Right renal pelvis (tissue), 4 donors: ENCODE data around the gene SYNPR. TPM values are rescaled to one million over a fixed set of nuclear protein-coding genes. Genes with fewer than 3 reads are reported as not detected.

Experiments
- DNase-seq, 4 donors: peaks; one replicate each; pipeline ENCODE4 v3.0.0-alpha.2; 2013; ENCODE audit warnings: low read depth in 4 of 4, low spot score in 3 of 4, missing footprints in 1 of 4
- polyA plus RNA-seq, 4 donors: library from polyadenylated mRNA; unstranded; fragments of 120-200 nt; gene quantifications; one replicate each; pipeline ENCODE4 v1.2.1, GENCODE V29; 2013; ENCODE audit not compliant: insufficient read length in 4 of 4

The SYNPR gene
- polyA plus RNA-seq, 4 donors, result 0.10 to 0.12 TPM; not detected in 2

DNA sequence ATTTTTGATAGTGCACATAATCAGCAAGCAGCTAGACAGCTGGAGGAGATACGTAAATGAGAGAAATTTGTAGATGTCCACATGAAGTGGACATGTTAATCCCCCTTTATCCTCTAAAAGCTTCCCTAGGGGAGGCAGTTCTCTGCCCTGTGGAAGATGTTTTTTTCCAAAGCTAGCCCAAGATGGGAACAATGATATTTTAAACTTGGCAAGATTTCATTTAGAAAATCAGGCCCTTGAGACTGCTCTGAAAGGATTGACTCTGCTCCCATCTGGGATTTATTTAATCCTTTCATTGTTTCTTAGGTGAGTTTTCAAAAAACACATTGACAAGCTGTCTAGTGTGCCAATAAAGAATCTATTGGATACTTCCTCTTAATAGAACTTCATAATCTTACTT, 92.0 kb downstream of the SYNPR start:
- DNase-seq, result no peak

GRCh38 chr3:63383040-63383439, 104.9 kb downstream of the SYNPR start:
- no peak for DNase-seq

GRCh38 chr3:63384382-63384781, 106.3 kb downstream of the SYNPR start:
- no peak for DNase-seq

- no peak for DNase-seq
These were observed 107.5 kb downstream of the SYNPR start for GRCh38 chr3:63385629-63386028.

- no peak for DNase-seq
These were observed 108.5 kb downstream of the SYNPR start for GRCh38 chr3:63386568-63386967.

DNA sequence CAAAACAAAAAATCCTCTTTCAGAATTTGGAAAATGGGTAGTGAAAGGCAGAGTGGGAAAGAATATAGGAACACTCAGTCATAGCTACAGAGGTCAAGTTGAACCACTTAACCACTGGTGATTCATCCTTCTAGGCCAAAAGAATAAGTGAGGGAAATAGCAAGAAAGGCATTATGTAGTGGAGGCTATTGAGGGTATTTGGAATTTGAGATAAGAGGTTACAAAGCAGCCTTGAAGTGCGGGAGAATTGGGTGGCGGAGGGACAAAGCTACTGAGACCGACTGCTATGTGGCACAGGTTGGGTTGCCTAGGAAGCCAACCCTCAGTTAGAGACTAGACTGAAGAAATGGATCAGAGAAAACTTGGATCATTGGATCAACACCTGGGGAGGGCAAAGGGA, 109.5 kb downstream of the SYNPR start:
- DNase-seq, result no peak

DNA sequence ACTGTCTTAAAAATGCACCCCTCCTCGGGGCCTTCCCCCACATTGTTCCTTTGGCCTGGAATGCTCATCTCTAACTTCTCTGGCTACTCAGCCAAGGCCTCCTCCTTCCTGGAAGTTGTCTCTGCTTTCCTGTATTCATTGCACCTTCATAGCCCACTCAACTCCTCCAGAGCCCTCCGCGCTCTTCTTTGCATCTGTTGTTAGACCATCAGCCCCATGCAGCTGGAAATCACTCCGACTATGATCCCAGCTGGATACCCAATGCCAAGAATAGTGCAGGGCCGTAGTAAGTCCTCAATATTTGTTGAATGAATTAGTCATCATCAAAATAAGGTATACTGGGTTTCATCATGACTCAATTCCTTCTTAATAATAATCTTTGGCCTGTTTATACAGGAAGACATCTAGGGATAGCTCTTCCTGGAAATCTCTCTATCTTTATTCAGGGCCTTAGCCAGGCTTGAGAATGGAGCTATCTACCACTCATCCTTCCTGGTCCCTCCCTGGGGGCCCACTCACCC, 112.7 kb downstream of the SYNPR start:
- DNase-seq, result no peak

DNA sequence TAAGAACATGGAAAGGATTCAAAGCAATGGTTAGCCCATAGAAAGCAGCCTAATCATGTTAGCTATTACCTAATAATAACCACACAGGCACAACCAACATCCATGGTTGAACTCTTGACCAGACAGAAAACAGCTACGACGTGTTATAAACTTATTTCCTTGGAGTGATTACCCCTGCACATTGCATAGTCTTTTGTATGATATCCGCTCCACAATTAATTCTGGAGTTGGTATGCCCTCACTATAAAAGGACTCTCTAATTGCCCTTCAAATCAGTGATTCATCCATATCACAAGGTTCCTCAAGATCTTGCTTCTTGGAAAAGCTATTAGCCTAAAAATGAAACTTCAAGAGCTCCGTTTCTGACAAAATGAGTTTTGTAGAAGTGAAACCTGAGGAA, 117.9 kb downstream of the SYNPR start:
- no peak for DNase-seq

DNA sequence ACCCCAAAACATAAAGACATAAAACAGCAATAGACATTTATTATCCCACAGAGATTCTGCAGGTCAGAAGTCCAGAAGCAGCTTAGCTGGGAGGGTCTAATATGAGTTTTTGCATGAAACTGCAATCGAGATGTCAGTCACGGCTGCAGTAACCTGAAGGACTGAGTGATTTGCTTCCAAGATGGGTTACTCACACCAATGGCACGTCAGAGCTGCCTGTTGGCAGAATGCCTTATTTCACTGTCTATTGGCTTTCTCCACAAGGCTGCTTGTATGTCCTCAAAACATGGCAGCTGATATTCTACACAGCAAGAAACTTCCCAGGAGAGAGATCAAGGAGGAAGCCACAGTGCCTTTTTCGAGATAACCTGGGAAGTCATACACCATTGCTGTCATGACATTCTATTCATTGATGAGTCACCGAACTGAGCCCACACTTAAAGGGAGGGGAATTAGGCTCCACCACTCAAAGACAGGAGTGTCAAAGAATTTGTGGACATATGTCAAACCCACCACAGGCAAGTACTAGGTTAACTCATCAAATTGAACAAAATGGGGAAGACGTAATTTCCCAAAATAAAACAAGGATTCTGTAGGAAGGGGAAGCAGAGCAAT, 122.2 kb downstream of the SYNPR start:
- DNase-seq, result no peak

DNA sequence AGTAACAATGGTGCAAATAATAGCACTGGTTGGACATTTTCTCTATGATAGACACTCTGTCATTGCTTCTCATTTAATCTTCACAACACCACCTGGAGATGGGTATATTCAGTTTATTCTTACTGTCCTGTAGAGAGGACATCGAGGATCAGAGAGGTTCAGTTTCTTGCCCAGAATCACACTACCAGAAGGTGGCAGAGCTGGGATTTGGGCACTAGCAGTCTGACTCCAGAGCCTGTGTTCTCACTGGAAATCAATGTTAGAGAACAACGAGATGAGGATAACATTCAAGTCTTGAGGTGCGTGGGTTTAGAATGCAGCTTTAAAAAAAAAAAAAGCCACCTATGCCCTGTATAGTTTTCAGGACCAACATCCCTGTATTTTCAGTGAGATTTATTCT, 127.8 kb downstream of the SYNPR start:
- no peak for DNase-seq

DNA sequence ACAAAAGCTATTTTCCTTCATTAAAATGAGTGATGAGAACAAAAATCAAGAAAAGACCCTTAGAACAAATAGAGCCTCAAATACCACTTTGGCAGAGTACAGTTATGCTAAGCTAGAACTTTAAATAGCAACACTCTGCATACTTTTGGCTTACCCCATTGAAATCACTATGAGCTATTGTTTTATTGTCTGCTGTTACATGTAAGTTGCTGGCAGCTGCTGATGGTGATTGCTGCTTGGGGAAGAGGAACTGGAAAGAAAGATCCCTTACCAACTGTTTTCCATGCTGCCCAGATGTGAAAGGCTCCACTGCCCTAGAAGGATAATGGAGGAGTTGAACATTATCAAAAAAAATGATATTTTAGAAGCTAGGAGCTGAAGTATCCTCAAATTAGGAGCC, 135.4 kb downstream of the SYNPR start:
- no peak for DNase-seq

DNA sequence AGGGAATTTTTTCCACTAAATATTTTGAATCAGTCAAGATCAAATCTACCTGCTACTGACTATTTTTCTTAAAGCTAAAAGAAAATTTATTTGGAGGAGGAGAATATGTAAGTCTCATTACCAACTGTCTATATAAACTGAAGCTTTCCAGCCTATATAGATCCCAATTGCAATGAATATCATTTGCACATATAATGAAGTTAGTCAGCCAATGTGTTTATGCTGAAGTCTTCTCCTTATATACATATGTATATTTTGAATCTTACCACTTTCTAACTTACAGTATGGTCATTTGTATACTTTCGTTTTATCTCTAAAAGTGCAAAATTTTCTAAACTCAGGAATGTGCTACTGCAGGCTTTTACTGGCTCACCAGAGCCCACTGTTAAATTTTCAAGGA, 136.5 kb downstream of the SYNPR start:
- DNase-seq, result no peak

GRCh38 chr3:63429905-63430304, 151.8 kb downstream of the SYNPR start:
- DNase-seq, result no peak

- no peak for DNase-seq
These were observed 152.8 kb downstream of the SYNPR start for GRCh38 chr3:63430875-63431274.

DNA sequence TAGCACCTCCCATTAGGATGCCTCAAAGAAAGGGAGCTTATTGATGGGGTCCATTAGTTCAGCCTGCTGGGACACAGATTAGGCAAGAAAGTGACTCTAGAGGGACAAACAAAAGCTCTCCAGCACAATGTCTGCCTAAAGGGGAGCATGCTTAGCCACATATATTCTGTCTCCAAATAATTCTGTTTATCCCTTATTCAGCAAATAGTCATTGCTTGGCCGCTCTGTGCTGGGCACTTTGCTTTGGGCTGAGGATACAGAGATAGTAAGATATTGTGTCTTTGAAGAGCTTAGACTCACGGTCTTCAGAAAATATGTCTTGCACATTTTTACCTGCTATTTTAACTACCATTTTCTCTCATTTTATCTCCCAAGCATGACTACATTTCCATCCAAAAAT, 159.8 kb downstream of the SYNPR start:
- DNase-seq, result no peak

- no peak for DNase-seq
These were observed 160.8 kb downstream of the SYNPR start for GRCh38 chr3:63438826-63439371.

GRCh38 chr3:63441262-63441661, 163.2 kb downstream of the SYNPR start:
- no peak for DNase-seq

DNA sequence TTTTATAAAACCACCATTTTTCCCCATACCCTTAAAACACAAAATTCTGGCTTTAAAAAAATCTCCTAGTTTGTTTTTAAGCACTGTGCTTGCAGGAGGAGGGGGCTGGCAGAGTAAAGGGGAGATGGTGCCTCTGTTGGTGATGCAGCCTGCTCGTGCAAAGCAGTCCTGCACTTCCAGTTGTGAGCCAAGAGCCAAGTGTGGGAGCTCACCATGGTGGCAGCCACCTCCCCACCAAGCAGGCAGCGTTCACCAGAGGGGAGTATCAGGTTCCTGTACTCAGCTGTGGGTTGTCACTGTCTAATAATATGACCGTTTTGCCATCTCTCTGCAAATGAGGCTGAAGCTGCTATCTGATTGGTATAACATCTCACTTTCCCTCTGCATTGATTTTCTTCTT, 164.8 kb downstream of the SYNPR start:
- no peak for DNase-seq

GRCh38 chr3:63450023-63450422, 171.9 kb downstream of the SYNPR start:
- DNase-seq, result no peak

DNA sequence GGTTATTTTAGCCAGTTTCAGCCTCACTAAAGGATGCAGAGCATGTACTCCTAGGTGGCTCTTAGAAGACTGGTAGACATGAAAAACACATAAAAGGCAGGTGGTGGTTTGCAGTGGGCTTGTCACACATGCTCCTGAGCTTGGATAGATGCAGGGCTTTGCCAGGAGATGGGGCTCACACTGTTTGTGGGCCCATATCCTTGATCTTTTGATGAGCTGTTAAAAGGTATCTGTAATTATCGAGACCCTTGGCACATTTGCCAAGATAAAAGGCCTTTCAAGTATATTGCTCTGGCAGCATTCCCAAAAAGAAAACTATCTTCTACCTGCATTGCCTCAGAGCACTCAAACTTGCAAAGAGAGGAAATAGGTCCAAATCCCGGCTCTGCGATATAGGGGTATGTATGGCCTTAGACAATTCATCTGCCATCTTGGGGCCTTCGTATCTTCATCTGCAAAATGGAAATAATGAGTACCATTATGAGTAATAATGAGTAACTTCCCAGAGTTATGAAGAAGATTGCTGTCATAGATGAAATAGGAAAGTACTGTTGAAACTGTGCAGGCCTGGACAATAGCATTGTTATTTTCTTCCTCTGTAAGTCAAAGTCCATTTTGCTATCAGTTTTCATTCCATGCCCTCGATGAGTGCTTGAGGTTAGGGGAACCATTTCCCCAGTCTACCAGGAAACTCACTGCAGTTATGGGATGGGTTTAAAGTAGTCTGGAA, 172.7 kb downstream of the SYNPR start:
- DNase-seq, result no peak

- DNase-seq, result no peak
These were observed 178.8 kb downstream of the SYNPR start for GRCh38 chr3:63456901-63457300.

GRCh38 chr3:63458405-63458804, 180.3 kb downstream of the SYNPR start:
- DNase-seq, result no peak
